ENCODE measurements around the gene GRID2IP. TPM values are rescaled to one million over a fixed set of nuclear protein-coding genes. Genes with fewer than 3 reads are reported as not detected.

The GRID2IP gene
- total and polyA plus RNA-seq, 2 of the 13 experiments (the other 11 are each of a cell fraction or from before 2014, with no cell fraction given) = 0.03 TPM; not detected in 1

DNA sequence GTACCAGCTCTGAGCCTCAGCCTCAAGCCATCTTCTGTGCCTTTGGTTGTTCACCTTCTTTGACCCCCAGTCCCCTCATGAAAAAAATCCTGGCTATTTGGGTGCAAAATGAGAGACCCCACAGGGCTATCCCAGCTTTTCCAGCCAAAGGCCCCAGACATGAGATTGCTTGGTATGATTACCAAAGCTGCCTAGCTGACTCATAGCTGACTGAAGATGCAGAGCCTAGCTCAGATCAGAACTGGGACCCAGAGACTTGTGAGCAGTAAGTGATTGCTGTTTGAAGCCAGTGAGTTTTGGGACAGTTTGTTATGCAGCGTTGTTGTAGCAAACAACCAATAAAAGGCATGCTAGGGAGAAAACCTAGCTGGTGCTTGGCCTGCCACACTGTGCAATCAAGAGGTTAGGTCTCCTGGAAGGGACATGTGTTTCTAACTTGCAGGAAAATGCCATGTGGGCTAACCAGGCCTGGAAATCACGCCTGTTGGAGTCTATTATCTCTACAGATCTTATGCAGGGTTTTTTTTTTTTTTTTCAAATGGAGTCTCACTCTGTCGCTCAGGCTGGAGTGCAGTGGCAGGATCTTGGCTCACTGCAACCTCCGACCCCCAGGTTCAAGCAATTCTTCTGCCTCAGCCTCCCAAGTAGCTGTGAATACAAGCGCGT, 55.5 kb downstream of the GRID2IP start:
- ATAC-seq (no peak), DNase-seq (ENCODE audit: low spot score) (no peak), FAIRE-seq (no peak)
- ChIA-PET CTCF (ENCODE audit: low intra/inter-chr PET ratio, low total read pairs) (no interaction called here), POLR2A (no interaction called here)
- Histone ChIP-seq H3K79me2 (ENCODE audit: insufficient read depth, low read length) (no peaks in the 10 kb centered on the region), H3K27me3 (ENCODE audit: control insufficient read depth in 1 of 2, insufficient read depth in 2 of 2, low read length in 2 of 2) (peaks cover 13 to 69% of the 10 kb centered on the region in 2 experiments), H3K4me2 (ENCODE audit: low read depth, low read length) (no peak overlapping the region), H3K36me3 (replicated peaks in 1 of 2; ENCODE audit: control insufficient read depth in 1 of 2, insufficient read depth in 2 of 2, low read length in 2 of 2) (no peaks in the 10 kb centered on the region), H3K27ac (ENCODE audit: extremely low read length, insufficient read depth, low read length) (no peak overlapping the region), H3K4me1 (ENCODE audit: insufficient read depth, low read length) (no peaks in the 10 kb centered on the region), H2AFZ (ENCODE audit: low read length) (no peak overlapping the region), H4K20me1 (ENCODE audit: insufficient read depth, low read length) (no peaks in the 10 kb centered on the region), H3K4me3 (replicated peaks in 1 of 3; ENCODE audit: insufficient read depth in 1 of 3, low read depth in 2 of 3, low read length in 3 of 3) (no peak overlapping the region), H3K9me3 (ENCODE audit: low read length) (no peaks in the 10 kb centered on the region), H3K9ac (ENCODE audit: insufficient read depth, low read depth, low read length) (no peak overlapping the region)
- no TSS peak for BruUV-seq (replicated peaks)
- 39% methylated on average over 6 of the region's 6 CpGs for WGBS (ENCODE audit: low lambda C conversion rate)
- in situ Hi-C loops (cut with HindIII; ENCODE audit: extremely low pct_ligation_motif_present, low pct_unique_long_range_greater_than_20kb) (no loop called here), intact Hi-C loops (cut with micrococcal nuclease; ENCODE audit: unreplicated experiment) (no loop called here)
- TF ChIP-seq, protein P1, sequence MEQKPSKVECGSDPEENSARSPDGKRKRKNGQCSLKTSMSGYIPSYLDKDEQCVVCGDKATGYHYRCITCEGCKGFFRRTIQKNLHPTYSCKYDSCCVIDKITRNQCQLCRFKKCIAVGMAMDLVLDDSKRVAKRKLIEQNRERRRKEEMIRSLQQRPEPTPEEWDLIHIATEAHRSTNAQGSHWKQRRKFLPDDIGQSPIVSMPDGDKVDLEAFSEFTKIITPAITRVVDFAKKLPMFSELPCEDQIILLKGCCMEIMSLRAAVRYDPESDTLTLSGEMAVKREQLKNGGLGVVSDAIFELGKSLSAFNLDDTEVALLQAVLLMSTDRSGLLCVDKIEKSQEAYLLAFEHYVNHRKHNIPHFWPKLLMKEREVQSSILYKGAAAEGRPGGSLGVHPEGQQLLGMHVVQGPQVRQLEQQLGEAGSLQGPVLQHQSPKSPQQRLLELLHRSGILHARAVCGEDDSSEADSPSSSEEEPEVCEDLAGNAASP (CRISPR knock-in tag; IDR thresholded peaks at IDR 0.05; ENCODE audit: borderline replicate concordance) = no peak
- TF ChIP-seq ZNF552 (CRISPR knock-in tag; IDR thresholded peaks at IDR 0.05; ENCODE audit: borderline replicate concordance) (no peak), ZNF550 (CRISPR knock-in tag; IDR thresholded peaks at IDR 0.05; ENCODE audit: borderline replicate concordance) (no peak), ZNF460 (CRISPR knock-in tag; IDR thresholded peaks at IDR 0.05; ENCODE audit: borderline replicate concordance) (no peak), ZNF468 (CRISPR knock-in tag; IDR thresholded peaks at IDR 0.05) (no peak), CENPT (CRISPR knock-in tag; IDR thresholded peaks at IDR 0.05; ENCODE audit: low read depth) (no peak), KLF9 (CRISPR knock-in tag; IDR thresholded peaks at IDR 0.05; ENCODE audit: low read depth) (no peak), ZSCAN9 (CRISPR knock-in tag; IDR thresholded peaks at IDR 0.05; ENCODE audit: borderline replicate concordance) (no peak), ZNF501 (CRISPR knock-in tag; IDR thresholded peaks at IDR 0.05) (no peak)
- TF ChIP-seq, protein P2, sequence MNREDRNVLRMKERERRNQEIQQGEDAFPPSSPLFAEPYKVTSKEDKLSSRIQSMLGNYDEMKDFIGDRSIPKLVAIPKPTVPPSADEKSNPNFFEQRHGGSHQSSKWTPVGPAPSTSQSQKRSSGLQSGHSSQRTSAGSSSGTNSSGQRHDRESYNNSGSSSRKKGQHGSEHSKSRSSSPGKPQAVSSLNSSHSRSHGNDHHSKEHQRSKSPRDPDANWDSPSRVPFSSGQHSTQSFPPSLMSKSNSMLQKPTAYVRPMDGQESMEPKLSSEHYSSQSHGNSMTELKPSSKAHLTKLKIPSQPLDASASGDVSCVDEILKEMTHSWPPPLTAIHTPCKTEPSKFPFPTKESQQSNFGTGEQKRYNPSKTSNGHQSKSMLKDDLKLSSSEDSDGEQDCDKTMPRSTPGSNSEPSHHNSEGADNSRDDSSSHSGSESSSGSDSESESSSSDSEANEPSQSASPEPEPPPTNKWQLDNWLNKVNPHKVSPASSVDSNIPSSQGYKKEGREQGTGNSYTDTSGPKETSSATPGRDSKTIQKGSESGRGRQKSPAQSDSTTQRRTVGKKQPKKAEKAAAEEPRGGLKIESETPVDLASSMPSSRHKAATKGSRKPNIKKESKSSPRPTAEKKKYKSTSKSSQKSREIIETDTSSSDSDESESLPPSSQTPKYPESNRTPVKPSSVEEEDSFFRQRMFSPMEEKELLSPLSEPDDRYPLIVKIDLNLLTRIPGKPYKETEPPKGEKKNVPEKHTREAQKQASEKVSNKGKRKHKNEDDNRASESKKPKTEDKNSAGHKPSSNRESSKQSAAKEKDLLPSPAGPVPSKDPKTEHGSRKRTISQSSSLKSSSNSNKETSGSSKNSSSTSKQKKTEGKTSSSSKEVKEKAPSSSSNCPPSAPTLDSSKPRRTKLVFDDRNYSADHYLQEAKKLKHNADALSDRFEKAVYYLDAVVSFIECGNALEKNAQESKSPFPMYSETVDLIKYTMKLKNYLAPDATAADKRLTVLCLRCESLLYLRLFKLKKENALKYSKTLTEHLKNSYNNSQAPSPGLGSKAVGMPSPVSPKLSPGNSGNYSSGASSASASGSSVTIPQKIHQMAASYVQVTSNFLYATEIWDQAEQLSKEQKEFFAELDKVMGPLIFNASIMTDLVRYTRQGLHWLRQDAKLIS (CRISPR knock-in tag; IDR thresholded peaks at IDR 0.05) = no peak
- TF ChIP-seq, protein P3, sequence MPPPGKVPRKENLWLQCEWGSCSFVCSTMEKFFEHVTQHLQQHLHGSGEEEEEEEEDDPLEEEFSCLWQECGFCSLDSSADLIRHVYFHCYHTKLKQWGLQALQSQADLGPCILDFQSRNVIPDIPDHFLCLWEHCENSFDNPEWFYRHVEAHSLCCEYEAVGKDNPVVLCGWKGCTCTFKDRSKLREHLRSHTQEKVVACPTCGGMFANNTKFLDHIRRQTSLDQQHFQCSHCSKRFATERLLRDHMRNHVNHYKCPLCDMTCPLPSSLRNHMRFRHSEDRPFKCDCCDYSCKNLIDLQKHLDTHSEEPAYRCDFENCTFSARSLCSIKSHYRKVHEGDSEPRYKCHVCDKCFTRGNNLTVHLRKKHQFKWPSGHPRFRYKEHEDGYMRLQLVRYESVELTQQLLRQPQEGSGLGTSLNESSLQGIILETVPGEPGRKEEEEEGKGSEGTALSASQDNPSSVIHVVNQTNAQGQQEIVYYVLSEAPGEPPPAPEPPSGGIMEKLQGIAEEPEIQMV (CRISPR knock-in tag; IDR thresholded peaks at IDR 0.05; ENCODE audit: low read depth) = no peak
- TF ChIP-seq, protein P4, sequence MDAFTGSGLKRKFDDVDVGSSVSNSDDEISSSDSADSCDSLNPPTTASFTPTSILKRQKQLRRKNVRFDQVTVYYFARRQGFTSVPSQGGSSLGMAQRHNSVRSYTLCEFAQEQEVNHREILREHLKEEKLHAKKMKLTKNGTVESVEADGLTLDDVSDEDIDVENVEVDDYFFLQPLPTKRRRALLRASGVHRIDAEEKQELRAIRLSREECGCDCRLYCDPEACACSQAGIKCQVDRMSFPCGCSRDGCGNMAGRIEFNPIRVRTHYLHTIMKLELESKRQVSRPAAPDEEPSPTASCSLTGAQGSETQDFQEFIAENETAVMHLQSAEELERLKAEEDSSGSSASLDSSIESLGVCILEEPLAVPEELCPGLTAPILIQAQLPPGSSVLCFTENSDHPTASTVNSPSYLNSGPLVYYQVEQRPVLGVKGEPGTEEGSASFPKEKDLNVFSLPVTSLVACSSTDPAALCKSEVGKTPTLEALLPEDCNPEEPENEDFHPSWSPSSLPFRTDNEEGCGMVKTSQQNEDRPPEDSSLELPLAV (CRISPR knock-in tag; conservative IDR thresholded peaks at IDR 0.05; ENCODE audit: low read depth) = no peak
- TF ChIP-seq, protein P5, sequence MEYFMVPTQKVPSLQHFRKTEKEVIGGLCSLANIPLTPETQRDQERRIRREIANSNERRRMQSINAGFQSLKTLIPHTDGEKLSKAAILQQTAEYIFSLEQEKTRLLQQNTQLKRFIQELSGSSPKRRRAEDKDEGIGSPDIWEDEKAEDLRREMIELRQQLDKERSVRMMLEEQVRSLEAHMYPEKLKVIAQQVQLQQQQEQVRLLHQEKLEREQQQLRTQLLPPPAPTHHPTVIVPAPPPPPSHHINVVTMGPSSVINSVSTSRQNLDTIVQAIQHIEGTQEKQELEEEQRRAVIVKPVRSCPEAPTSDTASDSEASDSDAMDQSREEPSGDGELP (IDR thresholded peaks at IDR 0.05; ENCODE audit: borderline replicate concordance, low read depth) = no peak
- TF ChIP-seq, protein P6, sequence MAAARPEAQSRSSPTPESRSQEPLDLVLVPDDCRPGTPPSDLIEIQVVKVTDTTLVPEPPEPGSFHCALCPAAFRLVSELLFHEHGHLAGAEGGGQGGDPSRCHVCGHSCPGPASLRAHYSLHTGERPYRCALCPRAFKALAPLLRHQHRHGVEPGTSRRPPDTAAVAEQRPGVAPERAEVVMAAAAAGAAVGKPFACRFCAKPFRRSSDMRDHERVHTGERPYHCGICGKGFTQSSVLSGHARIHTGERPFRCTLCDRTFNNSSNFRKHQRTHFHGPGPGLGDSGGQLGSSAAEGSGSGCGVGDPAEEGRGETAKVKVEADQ (CRISPR knock-in tag; IDR thresholded peaks at IDR 0.05; ENCODE audit: borderline replicate concordance) = no peak
